H1 (cell line): ENCODE data around the gene ZNF622. TPM values are rescaled to one million over a fixed set of nuclear protein-coding genes. Genes with fewer than 3 reads are reported as not detected.

ENCODE experiments used
- SP1 ChIP-seq: IDR thresholded peaks from 2 replicates; pipeline ENCODE4 v1.6.1; 2011; ENCODE audit warnings: low read depth, low read length
- SRF ChIP-seq: IDR thresholded peaks from 2 replicates; pipeline ENCODE4 v1.6.1; 2011; ENCODE audit warnings: mild to moderate bottlenecking, low read depth, low read length, moderate library complexity
- TBP ChIP-seq: IDR thresholded peaks from 2 replicates; pipeline ENCODE4 v1.6.1; 2011; ENCODE audit warnings: low read depth, low read length, improper control_type of control experiment
- YY1 ChIP-seq: IDR thresholded peaks from 2 replicates; pipeline ENCODE4 v1.6.1; 2011; ENCODE audit warnings: low read depth, mild to moderate bottlenecking, low read length
- polyA plus RNA-seq, 7 experiments: library from polyadenylated mRNA; depleted of rRNA in 3 of 7; stranded (reverse) in 5 of 7; unstranded in 2 of 7; fragments of >200 nt in 5 of 7; fragments of 200-250 nt in 2 of 7; gene quantifications; 1 replicate in 5 of 7; 2 replicates in 1 of 7; 4 replicates in 1 of 7; pipeline versions ENCODE4 v1.2.1 to v1.2.3, GENCODE V29; 2011 to 2013; ENCODE audit warnings: missing spikeins in 2 of 7, mixed read lengths in 2 of 7
- total RNA-seq: library from RNA; stranded (reverse); fragmentation: NEBNext Ultra II Directional; extraction: Animal tissue kit (Norgen Biotek cat#: 25700); gene quantifications from 2 replicates; pipeline ENCODE4 v1.2.1, GENCODE V29; 2021
- TF ChIP-seq, protein P1 (sequence below): fragments of 300-600 bp; sonication (generic); IDR thresholded peaks from 2 replicates; pipeline ENCODE4 v1.7.1; 2012; ENCODE audit warnings: low read length, moderate library complexity, mild to moderate bottlenecking, inconsistent platforms; ENCODE audit not compliant: insufficient replicate concordance
- TF ChIP-seq, protein P2 (sequence below): IDR thresholded peaks from 2 replicates; pipeline ENCODE4 v1.6.1; 2011; ENCODE audit warnings: low read length, improper control_type of control experiment

Gene ZNF622
- total and polyA plus RNA-seq, 2 of the 8 experiments (the other 6 are each of a cell fraction or from before 2014, with no cell fraction given): 8.8 to 30.8 TPM

- TF ChIP-seq, protein P1, sequence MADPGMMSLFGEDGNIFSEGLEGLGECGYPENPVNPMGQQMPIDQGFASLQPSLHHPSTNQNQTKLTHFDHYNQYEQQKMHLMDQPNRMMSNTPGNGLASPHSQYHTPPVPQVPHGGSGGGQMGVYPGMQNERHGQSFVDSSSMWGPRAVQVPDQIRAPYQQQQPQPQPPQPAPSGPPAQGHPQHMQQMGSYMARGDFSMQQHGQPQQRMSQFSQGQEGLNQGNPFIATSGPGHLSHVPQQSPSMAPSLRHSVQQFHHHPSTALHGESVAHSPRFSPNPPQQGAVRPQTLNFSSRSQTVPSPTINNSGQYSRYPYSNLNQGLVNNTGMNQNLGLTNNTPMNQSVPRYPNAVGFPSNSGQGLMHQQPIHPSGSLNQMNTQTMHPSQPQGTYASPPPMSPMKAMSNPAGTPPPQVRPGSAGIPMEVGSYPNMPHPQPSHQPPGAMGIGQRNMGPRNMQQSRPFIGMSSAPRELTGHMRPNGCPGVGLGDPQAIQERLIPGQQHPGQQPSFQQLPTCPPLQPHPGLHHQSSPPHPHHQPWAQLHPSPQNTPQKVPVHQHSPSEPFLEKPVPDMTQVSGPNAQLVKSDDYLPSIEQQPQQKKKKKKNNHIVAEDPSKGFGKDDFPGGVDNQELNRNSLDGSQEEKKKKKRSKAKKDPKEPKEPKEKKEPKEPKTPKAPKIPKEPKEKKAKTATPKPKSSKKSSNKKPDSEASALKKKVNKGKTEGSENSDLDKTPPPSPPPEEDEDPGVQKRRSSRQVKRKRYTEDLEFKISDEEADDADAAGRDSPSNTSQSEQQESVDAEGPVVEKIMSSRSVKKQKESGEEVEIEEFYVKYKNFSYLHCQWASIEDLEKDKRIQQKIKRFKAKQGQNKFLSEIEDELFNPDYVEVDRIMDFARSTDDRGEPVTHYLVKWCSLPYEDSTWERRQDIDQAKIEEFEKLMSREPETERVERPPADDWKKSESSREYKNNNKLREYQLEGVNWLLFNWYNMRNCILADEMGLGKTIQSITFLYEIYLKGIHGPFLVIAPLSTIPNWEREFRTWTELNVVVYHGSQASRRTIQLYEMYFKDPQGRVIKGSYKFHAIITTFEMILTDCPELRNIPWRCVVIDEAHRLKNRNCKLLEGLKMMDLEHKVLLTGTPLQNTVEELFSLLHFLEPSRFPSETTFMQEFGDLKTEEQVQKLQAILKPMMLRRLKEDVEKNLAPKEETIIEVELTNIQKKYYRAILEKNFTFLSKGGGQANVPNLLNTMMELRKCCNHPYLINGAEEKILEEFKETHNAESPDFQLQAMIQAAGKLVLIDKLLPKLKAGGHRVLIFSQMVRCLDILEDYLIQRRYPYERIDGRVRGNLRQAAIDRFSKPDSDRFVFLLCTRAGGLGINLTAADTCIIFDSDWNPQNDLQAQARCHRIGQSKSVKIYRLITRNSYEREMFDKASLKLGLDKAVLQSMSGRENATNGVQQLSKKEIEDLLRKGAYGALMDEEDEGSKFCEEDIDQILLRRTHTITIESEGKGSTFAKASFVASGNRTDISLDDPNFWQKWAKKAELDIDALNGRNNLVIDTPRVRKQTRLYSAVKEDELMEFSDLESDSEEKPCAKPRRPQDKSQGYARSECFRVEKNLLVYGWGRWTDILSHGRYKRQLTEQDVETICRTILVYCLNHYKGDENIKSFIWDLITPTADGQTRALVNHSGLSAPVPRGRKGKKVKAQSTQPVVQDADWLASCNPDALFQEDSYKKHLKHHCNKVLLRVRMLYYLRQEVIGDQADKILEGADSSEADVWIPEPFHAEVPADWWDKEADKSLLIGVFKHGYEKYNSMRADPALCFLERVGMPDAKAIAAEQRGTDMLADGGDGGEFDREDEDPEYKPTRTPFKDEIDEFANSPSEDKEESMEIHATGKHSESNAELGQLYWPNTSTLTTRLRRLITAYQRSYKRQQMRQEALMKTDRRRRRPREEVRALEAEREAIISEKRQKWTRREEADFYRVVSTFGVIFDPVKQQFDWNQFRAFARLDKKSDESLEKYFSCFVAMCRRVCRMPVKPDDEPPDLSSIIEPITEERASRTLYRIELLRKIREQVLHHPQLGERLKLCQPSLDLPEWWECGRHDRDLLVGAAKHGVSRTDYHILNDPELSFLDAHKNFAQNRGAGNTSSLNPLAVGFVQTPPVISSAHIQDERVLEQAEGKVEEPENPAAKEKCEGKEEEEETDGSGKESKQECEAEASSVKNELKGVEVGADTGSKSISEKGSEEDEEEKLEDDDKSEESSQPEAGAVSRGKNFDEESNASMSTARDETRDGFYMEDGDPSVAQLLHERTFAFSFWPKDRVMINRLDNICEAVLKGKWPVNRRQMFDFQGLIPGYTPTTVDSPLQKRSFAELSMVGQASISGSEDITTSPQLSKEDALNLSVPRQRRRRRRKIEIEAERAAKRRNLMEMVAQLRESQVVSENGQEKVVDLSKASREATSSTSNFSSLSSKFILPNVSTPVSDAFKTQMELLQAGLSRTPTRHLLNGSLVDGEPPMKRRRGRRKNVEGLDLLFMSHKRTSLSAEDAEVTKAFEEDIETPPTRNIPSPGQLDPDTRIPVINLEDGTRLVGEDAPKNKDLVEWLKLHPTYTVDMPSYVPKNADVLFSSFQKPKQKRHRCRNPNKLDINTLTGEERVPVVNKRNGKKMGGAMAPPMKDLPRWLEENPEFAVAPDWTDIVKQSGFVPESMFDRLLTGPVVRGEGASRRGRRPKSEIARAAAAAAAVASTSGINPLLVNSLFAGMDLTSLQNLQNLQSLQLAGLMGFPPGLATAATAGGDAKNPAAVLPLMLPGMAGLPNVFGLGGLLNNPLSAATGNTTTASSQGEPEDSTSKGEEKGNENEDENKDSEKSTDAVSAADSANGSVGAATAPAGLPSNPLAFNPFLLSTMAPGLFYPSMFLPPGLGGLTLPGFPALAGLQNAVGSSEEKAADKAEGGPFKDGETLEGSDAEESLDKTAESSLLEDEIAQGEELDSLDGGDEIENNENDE: no peak
- TF ChIP-seq SRF: no peak
- TF ChIP-seq SP1: no peak
- no peak for TF ChIP-seq TBP
- TF ChIP-seq, protein P2, sequence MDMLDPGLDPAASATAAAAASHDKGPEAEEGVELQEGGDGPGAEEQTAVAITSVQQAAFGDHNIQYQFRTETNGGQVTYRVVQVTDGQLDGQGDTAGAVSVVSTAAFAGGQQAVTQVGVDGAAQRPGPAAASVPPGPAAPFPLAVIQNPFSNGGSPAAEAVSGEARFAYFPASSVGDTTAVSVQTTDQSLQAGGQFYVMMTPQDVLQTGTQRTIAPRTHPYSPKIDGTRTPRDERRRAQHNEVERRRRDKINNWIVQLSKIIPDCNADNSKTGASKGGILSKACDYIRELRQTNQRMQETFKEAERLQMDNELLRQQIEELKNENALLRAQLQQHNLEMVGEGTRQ: no peak
- no peak for TF ChIP-seq YY1
Observed at GRCh38 chr5:16431490-16431889, 34.1 kb downstream of the ZNF622 start (continued).
